ENCODE measurements around the gene AUTS2.

AUTS2 gene

DNA sequence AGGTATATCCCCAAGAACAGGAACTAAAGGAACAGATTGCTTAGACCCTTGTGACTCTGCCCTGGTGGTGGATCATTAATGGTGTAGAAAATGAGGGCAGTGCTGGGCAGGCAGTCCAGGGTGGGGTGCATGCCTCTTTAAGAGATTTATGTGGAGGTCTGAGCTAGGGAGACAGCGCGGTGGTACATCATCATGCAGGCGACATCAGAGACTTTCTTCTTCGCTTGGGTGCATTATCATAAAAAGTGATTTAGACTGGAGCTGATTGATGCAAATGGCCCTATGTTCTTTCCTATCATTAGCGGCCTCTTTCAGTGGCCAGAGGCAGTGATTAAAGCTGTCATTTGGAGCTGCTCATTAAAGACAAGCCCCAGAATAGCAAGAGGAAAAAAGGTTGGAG is 1014.5 kb downstream of the AUTS2 start:
- Histone ChIP-seq H3K4me1 (ENCODE audit: control insufficient read depth in 2 of 2, insufficient read depth in 2 of 2, low read length in 2 of 2) (no peaks in the 10 kb centered on the region), H3K9me3 (ENCODE audit: control insufficient read depth in 2 of 2, low read length in 2 of 2) (no peaks in the 10 kb centered on the region), H3K9ac (ENCODE audit: low read depth in 1 of 2, low read length in 2 of 2) (no peak overlapping the region), H3K36me3 (ENCODE audit: control insufficient read depth in 2 of 2, insufficient read depth in 2 of 2, low read length in 2 of 2) (no peaks in the 10 kb centered on the region), H3K4me3 (ENCODE audit: low read length in 2 of 2) (no peak overlapping the region), H3K27me3 (ENCODE audit: control insufficient read depth in 2 of 2, insufficient read depth in 2 of 2, low read length in 2 of 2) (no peaks in the 10 kb centered on the region), H3K27ac (ENCODE audit: low read depth in 2 of 2, low read length in 2 of 2) (no peak overlapping the region)

DNA sequence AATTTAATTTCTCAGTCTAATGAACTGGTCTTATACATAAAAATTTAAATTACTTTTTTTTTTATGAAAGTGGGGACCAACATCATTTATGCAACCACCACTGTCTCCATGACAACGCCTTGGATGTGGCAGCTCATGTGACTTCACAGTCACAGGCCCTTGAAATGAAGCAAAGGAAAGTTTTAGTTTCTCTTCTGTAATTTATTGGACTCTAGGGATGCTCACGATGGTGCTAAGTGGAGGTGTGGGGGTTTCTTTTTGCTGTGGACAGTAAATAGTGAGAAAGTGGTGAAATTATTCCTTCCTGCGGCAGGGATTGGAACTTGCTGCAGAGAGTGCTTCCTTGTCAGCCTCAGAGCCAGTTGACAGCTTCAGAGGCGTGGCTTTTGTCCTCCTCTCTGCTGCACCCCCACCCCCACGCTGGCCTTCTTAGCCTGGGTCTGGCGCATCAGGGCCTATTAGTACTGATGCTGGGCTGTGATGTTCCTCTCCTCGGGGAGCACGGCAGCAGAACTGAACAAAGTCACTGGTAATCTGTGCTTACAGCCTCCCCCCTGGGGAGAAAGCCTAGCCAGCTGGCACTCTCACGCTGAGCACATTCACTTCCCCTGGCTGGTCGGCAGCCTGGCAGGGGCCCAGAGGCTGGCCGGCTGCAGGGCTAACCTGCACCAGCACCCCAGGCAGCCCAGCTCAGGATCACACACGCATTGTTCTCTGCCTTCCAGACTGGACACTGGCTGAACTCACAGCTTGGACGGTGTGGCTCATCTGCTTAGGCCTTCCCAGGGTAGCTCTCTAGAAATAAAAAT is 1016.2 kb downstream of the AUTS2 start:
- Histone ChIP-seq H3K9ac (ENCODE audit: low read depth in 1 of 2, low read length in 2 of 2) (no peak overlapping the region), H3K4me3 (ENCODE audit: low read length in 2 of 2) (no peak overlapping the region), H3K27me3 (ENCODE audit: control insufficient read depth in 2 of 2, insufficient read depth in 2 of 2, low read length in 2 of 2) (no peaks in the 10 kb centered on the region), H3K4me1 (ENCODE audit: control insufficient read depth in 2 of 2, insufficient read depth in 2 of 2, low read length in 2 of 2) (peaks cover 0 to 8% of the 10 kb centered on the region in 2 donors), H3K27ac (ENCODE audit: low read depth in 2 of 2, low read length in 2 of 2) (no peak overlapping the region), H3K9me3 (ENCODE audit: control insufficient read depth in 2 of 2, low read length in 2 of 2) (no peaks in the 10 kb centered on the region), H3K36me3 (ENCODE audit: control insufficient read depth in 2 of 2, insufficient read depth in 2 of 2, low read length in 2 of 2) (no peaks in the 10 kb centered on the region)

DNA sequence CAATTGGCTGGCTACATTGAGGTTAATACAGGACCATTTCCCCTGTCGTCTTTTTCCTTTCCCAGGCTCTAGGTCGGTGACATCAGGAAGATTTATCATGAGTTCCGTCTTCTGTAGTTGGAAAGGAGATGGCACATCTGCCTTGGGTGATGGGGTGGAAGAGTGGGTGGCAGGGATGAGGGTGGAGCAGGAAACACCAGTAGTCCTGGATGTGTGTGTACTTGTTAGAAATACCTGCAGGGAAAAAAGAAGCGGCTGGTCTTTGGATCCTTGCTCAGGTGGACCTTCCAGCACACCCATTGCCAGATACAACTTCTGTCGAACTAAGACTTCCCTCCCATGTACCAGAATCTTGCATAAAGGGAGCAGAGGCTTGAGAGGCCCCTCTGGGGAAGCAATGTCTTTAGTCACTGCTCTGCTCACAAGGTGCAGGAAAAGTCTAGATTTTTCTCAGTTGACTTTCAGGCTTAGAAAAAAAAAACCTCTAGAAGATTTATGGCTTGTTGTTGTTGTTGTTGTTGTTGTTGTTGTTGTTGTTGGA is 1016.9 kb downstream of the AUTS2 start:
- Histone ChIP-seq H3K9me3 (ENCODE audit: control insufficient read depth in 2 of 2, low read length in 2 of 2) (no peaks in the 10 kb centered on the region), H3K4me1 (ENCODE audit: control insufficient read depth in 2 of 2, insufficient read depth in 2 of 2, low read length in 2 of 2) (peaks cover 0 to 8% of the 10 kb centered on the region in 2 donors), H3K9ac (ENCODE audit: low read depth in 1 of 2, low read length in 2 of 2) (no peak overlapping the region), H3K27ac (ENCODE audit: low read depth in 2 of 2, low read length in 2 of 2) (no peak overlapping the region), H3K4me3 (ENCODE audit: low read length in 2 of 2) (no peak overlapping the region), H3K27me3 (ENCODE audit: control insufficient read depth in 2 of 2, insufficient read depth in 2 of 2, low read length in 2 of 2) (no peaks in the 10 kb centered on the region), H3K36me3 (ENCODE audit: control insufficient read depth in 2 of 2, insufficient read depth in 2 of 2, low read length in 2 of 2) (no peaks in the 10 kb centered on the region)

DNA sequence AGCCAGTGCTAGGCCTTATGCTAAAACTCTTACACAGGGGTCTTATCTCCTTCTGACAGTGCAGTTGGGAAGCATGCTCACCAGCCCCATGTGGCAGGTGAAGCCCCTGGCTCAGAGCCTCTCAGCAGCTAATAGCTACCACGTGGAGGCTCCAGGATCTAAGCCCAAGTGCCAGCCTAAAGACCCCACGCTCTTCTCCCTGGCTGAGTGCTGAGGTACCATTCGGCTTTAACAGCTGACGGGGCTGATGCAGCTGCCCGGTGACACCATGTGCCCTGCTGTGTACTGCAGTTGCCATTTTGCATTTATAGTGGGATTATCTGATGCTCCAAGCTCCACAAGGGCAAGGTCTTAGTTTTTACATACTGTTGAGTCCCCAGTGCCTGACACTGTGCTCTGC is 1017.9 kb downstream of the AUTS2 start:
- no peak overlapping the region for H3K9ac ChIP-seq (ENCODE audit: low read depth in 1 of 2, low read length in 2 of 2)

DNA sequence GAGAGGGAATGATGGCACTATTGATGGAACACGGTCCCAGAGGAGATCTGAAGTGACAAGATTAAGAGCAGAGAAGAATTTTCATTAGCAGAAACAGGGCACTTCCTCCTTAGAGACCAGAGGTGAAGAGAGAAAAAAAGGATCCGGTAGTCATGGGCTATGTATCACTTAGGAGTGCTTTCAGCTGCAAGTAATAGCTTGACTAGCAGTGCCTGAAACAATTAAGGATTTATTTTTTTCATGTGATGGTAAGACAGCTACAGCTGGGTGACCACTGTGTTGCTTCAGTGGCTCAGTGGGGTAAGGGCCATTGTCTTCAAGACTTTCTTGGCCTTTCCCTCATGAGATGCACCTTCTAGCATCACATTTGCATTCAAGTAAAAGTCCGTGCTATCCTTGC is 1018.5 kb downstream of the AUTS2 start:
- no peaks in the 10 kb centered on the region for H3K9me3 ChIP-seq (ENCODE audit: control insufficient read depth in 2 of 2, low read length in 2 of 2)
- H3K4me3 ChIP-seq (ENCODE audit: low read length in 2 of 2), result no peak overlapping the region
- no peak overlapping the region for H3K9ac ChIP-seq (ENCODE audit: low read depth in 1 of 2, low read length in 2 of 2)
- H3K36me3 ChIP-seq (ENCODE audit: control insufficient read depth in 2 of 2, insufficient read depth in 2 of 2, low read length in 2 of 2), result no peaks in the 10 kb centered on the region
- H3K4me1 ChIP-seq (ENCODE audit: control insufficient read depth in 2 of 2, insufficient read depth in 2 of 2, low read length in 2 of 2), result peaks cover 0 to 8% of the 10 kb centered on the region in 2 donors
- H3K27me3 ChIP-seq (ENCODE audit: control insufficient read depth in 2 of 2, insufficient read depth in 2 of 2, low read length in 2 of 2), result no peaks in the 10 kb centered on the region
- no peak overlapping the region for H3K27ac ChIP-seq (ENCODE audit: low read depth in 2 of 2, low read length in 2 of 2)

More for the DNA sequence above, 1017.9 kb downstream of the AUTS2 start:
- Histone ChIP-seq H3K4me3 (ENCODE audit: low read length in 2 of 2) (no peak overlapping the region), H3K27me3 (ENCODE audit: control insufficient read depth in 2 of 2, insufficient read depth in 2 of 2, low read length in 2 of 2) (no peaks in the 10 kb centered on the region), H3K4me1 (ENCODE audit: control insufficient read depth in 2 of 2, insufficient read depth in 2 of 2, low read length in 2 of 2) (peaks cover 0 to 8% of the 10 kb centered on the region in 2 donors), H3K27ac (ENCODE audit: low read depth in 2 of 2, low read length in 2 of 2) (no peak overlapping the region), H3K9me3 (ENCODE audit: control insufficient read depth in 2 of 2, low read length in 2 of 2) (no peaks in the 10 kb centered on the region), H3K36me3 (ENCODE audit: control insufficient read depth in 2 of 2, insufficient read depth in 2 of 2, low read length in 2 of 2) (no peaks in the 10 kb centered on the region)

DNA sequence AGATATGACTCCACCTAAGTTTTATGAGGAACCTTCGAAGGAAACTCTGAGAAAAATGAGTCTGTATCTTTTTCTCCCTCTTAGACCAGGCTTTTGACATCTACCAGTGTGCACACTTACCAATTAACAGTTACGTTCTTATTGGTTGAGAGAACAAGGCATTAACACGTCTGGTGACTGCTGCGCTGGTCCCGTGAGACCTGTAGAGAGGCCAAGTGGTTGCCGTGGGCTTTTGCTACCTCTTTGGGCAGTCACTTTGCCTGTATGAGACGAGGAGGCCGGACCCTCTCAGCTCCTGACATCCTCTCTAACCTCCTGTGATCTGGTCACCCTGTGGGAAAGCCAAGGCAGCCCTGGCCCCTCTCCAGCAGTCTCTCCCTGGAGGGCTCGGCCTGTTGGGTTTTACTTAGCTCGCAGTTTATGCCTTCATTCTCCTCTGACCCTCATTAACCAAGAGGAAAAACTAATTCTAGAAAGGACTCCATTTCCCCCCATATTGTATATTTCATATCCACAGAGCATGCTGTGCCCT is 1019.8 kb downstream of the AUTS2 start:
- Histone ChIP-seq H3K9me3 (ENCODE audit: control insufficient read depth in 2 of 2, low read length in 2 of 2) (no peaks in the 10 kb centered on the region), H3K4me3 (ENCODE audit: low read length in 2 of 2) (no peak overlapping the region), H3K4me1 (ENCODE audit: control insufficient read depth in 2 of 2, insufficient read depth in 2 of 2, low read length in 2 of 2) (peaks cover 0 to 8% of the 10 kb centered on the region in 2 donors), H3K36me3 (ENCODE audit: control insufficient read depth in 2 of 2, insufficient read depth in 2 of 2, low read length in 2 of 2) (no peaks in the 10 kb centered on the region), H3K27me3 (ENCODE audit: control insufficient read depth in 2 of 2, insufficient read depth in 2 of 2, low read length in 2 of 2) (no peaks in the 10 kb centered on the region), H3K9ac (ENCODE audit: low read depth in 1 of 2, low read length in 2 of 2) (no peak overlapping the region), H3K27ac (ENCODE audit: low read depth in 2 of 2, low read length in 2 of 2) (no peak overlapping the region)

DNA sequence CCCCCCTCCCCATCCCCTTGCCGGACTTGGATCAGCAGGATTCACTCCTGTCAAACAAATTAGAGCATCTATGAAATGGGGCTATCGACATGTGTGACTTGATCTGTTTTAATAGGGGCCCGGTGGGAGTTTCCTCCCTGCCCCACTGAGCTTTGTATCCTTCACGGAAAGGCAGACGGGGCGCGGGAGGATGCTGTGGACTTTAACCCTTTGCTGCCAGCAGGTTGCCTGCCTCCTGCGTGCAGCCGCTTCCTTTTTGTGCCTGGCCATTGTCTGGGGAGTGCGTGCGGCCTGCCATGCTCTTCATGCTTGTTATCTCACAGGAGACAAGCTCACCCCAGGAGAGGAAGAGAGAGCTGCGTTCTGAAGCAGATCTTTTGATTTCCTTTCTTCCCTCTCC is 1020.9 kb downstream of the AUTS2 start:
- no peaks in the 10 kb centered on the region for H3K36me3 ChIP-seq (ENCODE audit: control insufficient read depth in 2 of 2, insufficient read depth in 2 of 2, low read length in 2 of 2)
- peaks cover 0 to 8% of the 10 kb centered on the region in 2 donors for H3K4me1 ChIP-seq (ENCODE audit: control insufficient read depth in 2 of 2, insufficient read depth in 2 of 2, low read length in 2 of 2)
- H3K27ac ChIP-seq (ENCODE audit: low read depth in 2 of 2, low read length in 2 of 2), result no peak overlapping the region

DNA sequence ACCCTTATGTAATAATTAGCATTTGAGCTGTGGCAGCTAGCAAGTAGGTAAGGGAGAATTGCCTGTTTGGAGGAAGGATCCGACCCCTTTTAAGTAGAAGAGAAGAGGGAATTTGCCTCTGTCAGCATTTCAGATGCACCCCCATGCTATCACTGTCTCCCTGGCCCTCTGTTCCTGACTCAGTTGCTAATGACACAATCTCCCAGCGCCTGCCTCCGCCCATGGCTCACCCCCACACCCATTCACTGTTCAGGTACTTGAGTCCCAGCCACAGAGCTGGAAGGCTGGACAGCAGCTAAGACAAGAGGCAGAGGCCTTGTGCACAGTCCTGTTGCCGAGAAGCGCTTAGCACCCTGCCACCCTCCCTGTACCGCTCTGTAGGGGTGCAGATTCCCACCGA is 1021.4 kb downstream of the AUTS2 start:
- Histone ChIP-seq H3K36me3 (ENCODE audit: control insufficient read depth in 2 of 2, insufficient read depth in 2 of 2, low read length in 2 of 2) (no peaks in the 10 kb centered on the region), H3K9ac (ENCODE audit: low read depth in 1 of 2, low read length in 2 of 2) (no peak overlapping the region), H3K27ac (ENCODE audit: low read depth in 2 of 2, low read length in 2 of 2) (no peak overlapping the region), H3K27me3 (ENCODE audit: control insufficient read depth in 2 of 2, insufficient read depth in 2 of 2, low read length in 2 of 2) (no peaks in the 10 kb centered on the region), H3K4me1 (ENCODE audit: control insufficient read depth in 2 of 2, insufficient read depth in 2 of 2, low read length in 2 of 2) (peaks cover 0 to 8% of the 10 kb centered on the region in 2 donors), H3K4me3 (ENCODE audit: low read length in 2 of 2) (no peak overlapping the region), H3K9me3 (ENCODE audit: control insufficient read depth in 2 of 2, low read length in 2 of 2) (no peaks in the 10 kb centered on the region)

More for the DNA sequence above, 1020.9 kb downstream of the AUTS2 start:
- Histone ChIP-seq H3K9ac (ENCODE audit: low read depth in 1 of 2, low read length in 2 of 2) (no peak overlapping the region), H3K4me3 (ENCODE audit: low read length in 2 of 2) (no peak overlapping the region), H3K27me3 (ENCODE audit: control insufficient read depth in 2 of 2, insufficient read depth in 2 of 2, low read length in 2 of 2) (no peaks in the 10 kb centered on the region), H3K9me3 (ENCODE audit: control insufficient read depth in 2 of 2, low read length in 2 of 2) (no peaks in the 10 kb centered on the region)

DNA sequence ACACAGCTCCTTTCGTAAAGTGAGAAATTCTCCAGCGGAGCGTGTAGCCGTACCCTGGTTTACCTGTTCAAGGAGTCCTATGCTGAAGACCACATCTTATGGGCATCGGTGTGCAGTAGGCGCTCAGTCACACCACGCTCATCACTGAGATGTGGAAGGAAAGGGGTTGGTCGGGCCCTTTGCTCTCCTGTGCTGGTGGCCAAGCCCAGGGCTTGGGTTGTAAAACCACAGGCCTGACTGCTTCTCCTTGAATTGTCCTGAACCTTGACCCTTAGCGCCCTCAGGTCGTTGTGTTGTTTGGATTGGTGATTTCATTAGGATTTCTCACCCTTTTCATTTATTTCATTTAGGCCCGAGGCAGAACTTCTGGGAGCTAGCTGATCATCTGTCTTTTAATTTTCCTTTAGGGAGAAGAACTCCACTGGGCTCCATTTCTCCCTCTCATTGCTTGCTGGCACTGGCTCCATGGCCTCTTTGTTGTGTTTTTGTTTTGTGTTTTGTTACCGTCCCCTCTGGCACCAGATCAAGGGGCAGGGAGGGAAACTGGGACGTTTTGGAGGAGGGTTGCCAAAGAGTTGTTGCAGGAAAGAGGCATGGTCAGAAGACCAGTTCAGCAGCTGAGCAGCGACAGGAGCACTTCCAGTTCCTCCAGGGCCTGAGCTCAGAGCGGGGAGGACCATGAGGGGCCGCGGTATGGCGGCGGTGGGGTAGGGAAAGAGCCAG is 1022.2 kb downstream of the AUTS2 start:
- Histone ChIP-seq H3K27ac (ENCODE audit: low read depth in 2 of 2, low read length in 2 of 2) (no peak overlapping the region), H3K9me3 (ENCODE audit: control insufficient read depth in 2 of 2, low read length in 2 of 2) (no peaks in the 10 kb centered on the region), H3K9ac (ENCODE audit: low read depth in 1 of 2, low read length in 2 of 2) (no peak overlapping the region)

More for the DNA sequence above, 1022.2 kb downstream of the AUTS2 start:
- Histone ChIP-seq H3K4me1 (ENCODE audit: control insufficient read depth in 2 of 2, insufficient read depth in 2 of 2, low read length in 2 of 2) (peaks cover 0 to 8% of the 10 kb centered on the region in 2 donors), H3K36me3 (ENCODE audit: control insufficient read depth in 2 of 2, insufficient read depth in 2 of 2, low read length in 2 of 2) (no peaks in the 10 kb centered on the region), H3K4me3 (ENCODE audit: low read length in 2 of 2) (no peak overlapping the region), H3K27me3 (ENCODE audit: control insufficient read depth in 2 of 2, insufficient read depth in 2 of 2, low read length in 2 of 2) (no peaks in the 10 kb centered on the region)

Measured in mucosa of rectum (tissue), 2 donors.